Middle frontal gyrus (tissue), 1 donor: ENCODE results near the gene MED29.

Experiments used
- DNase-seq: peaks from one replicate; pipeline ENCODE4 v3.0.0-alpha.2; 2015; ENCODE audit warnings: low spot score; ENCODE audit errors: extremely low spot score

Gene MED29

DNA sequence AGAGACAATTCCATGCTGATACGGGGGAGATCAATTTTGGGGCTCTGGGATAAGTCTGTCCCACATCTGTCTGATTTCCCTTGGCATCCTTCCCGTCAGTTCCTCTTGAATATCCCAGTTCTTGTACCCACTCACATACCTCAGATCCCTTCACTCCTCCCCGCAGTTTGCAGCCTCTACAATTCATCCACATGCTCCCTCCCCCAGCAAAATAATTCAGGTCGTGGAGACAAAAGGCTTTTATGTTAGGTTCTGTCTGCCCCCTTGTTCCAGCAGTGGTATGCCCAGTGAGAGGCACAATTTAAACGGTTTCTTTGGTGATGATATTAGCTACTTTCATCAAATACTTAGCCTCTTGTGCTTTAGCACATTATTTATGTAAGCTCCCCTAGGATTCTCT is 35.0 kb downstream of the MED29 start:
- no peak for DNase-seq

DNA sequence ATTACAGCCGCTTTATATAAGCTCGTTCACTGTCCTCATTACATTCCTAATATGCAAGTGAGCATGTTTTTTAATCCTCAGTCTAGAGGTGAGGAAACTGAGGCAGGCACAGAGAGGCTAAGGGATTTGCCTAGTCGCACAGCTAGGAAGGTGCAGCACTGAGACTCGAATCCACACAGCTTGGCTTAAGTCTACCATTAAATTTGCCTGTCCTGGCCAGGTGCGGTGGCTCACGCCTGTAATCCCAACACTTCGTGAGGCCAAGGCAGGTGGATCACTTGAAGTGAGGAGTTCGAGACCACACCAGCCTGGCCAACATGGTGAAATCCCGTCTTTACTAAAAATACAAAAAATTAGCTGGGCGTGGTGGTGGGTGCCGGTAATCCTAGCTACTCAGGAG is 36.5 kb downstream of the MED29 start:
- no peak for DNase-seq

GRCh38 chr19:39428283-39429112 is 37.3 kb downstream of the MED29 start:
- DNase-seq, result no peak

DNA sequence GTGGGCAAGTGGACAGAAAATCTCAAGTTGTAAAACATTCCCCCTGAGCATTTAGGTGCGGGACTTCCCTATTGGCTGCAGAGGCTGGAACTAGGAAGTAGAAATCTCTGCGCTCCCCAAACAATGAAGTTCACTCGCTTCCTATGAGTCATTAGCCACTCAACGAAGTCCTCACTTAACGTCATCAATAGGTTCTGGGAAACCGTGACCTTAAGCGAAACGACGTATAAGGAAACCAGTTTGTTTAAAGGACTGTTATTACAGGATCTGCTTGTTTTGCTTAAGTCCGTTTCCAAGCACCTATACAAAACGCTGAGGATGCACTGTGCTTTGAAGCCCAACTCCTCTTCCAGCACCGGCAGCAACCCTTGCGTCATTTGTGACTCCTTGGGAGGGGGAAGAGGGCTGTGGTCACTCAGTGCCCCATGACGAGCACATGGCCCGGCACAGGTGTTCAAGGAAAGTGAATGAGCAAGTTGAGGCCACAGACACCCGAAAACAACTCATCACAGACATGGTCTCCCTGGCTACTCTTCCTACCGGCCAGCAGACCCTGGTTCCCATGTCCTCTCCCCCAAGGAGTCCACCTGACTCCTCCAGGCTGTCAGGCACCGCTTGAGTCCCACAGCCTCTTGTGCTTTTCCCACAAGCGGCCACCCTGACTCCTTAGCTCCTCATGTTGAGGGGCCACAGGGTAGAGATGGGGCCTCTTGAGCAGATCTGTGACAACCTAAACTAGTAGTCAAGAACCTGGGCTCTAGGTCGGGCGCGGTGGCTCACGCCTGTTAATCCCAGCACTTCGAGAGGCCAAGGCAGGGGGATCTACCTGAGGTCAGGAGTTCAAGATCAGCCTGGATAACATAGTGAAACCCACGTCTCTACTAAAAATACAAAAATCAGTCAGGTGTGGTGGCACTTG is 39.8 kb downstream of the MED29 start:
- DNase-seq, result no peak

DNA sequence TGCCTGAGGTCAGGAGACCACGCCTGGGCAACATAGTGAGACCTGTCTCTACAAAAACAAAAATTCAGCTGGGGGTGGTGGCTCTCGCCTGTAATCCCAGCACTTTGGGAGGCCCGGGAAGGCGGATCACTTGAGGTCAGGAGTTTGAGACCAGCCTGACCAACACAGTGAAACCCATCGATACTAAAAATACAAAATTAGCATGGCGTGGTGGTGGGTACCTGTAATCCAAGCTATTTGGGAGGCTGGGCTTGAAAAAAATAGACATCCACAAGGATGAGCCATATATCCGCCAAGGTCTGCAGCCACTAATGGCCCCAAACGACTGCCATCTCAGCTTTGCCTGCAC is 41.5 kb downstream of the MED29 start:
- no peak for DNase-seq

DNA sequence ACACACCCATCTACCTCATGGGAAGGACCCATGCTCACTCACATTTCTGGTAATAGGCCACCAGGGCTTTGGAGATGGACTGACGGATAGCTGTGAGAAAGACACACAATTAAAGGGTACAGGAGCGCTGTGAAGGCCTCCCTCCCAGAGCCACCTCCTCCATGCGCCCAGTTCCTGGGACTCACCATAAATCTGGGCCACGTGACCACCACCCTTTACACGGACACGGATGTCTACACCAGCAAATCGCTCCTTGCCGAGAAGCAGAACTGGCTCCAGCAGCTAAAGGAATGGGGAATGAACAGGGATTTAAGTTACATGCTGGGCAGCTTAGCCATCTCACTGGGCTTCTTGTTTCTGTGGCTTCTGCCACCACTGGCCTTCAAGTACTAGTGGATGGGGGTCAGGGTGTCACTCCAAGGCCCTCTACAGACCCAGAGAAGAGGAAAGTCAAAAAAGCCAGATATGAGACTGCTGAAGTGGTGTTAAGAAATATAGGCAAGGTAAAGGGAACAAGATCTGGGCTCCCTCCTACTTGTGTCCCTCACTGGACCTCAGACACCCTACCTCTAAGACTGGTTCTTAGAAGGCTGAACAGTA is 42.4 kb downstream of the MED29 start:
- no peak for DNase-seq

- no peak for DNase-seq
Measured at GRCh38 chr19:39434123-39435076, 43.2 kb downstream of the MED29 start.

DNA sequence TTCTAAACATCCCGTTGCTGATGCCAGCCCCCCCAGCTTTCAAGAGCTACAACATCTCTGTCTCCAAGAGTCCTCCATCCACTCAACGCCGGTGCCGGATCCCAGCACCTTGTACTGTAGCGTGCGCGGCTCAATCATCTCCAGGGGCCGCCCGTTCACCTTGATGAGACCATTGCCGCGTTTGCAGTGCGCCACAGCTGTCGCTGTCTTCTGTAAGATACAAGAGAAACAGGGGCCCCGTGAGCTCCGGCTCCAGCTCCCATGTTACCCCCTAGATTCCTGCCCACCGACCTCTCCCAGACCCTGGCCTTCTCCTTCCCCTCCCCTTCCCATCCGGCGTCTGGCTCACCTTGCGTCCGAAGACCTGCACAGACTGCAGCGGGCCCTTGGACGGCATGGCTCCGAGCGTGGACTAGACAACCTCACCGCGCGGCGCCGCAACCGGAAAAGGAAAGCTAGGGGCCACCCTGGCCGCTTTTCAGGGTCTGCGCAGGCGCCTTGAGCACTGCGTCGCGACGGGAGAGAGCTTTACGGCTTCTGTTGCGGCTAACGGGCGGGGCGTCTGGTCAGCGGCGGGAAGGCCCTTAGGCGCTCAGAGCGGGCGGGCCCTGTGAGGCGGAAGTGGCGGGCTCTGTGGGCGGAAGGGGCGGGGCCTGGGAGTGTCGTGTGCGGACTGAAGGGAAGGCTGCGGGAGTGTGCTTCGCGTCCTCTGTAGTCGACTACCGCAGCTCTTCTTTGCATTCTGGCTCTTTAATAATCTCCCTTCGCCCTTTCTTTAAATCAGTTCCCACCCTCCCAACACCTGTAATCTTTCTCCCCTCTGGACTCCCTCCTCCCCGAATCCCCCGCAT is 44.5 kb downstream of the MED29 start, which contains the start of gene RPS16:
Gene RPS16 (minus strand): TSS at position 451 of the 851 bp plus-strand sequence. CDS start 54 bp downstream, at position 397.
- peak; percentile 97 for DNase-seq

DNA sequence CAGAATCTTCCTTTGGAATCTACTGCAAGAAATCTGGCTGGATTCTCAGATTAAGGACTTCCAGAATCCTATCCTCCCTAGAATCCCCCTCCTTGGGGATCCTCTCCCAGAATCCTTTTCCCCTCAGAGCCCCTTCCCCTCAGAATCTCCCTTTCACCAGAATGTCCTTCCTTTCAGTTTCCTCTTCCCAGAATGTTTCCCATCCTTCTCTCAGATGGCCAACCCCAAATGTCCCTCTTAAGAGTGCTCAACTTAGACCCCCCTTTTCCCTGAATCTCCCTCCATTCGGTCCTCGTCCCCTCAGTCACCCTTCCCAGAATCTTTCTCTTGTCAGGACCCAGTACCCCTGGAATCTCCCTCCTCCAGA is 45.2 kb downstream of the MED29 start:
- DNase-seq, result no peak

- DNase-seq, result no peak
Measured at GRCh38 chr19:39438270-39438934, 47.2 kb downstream of the MED29 start.

DNA sequence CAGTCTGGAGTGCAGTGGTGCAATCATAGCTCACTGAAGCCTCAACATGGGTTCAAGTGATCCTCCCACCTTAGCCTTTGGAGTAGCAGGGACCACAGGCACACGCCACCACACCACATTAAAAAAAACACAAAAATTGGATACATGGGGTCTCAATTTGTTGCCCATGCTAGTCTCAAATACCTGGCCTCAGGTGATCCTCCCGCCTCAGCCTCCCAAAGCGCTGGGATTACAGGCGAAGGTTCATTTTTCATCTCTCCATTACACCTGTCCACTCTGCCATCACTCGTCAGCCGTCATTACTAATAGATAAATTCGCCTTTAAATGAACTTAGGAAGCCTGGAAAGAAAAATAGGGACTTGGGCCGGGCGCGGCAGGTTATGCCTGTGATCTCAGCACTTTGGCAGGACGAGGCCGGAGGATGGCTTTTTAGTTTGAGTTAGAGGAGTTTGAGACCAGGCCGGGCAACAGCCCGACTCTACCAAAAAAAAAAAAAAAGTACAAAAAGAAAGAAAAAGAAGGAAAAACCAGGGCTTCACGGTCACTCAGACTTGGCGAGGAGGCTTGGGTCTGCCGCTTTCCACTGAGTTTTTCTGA is 53.5 kb downstream of the MED29 start:
- DNase-seq, result no peak

- DNase-seq, result peak; percentile 93
Measured at GRCh38 chr19:39445196-39446111, 54.3 kb downstream of the MED29 start, which contains the start of gene SUPT5H. Gene SUPT5H (plus strand): TSS chr19:39445582. CDS start chr19:39445891, 309 bp downstream.

DNA sequence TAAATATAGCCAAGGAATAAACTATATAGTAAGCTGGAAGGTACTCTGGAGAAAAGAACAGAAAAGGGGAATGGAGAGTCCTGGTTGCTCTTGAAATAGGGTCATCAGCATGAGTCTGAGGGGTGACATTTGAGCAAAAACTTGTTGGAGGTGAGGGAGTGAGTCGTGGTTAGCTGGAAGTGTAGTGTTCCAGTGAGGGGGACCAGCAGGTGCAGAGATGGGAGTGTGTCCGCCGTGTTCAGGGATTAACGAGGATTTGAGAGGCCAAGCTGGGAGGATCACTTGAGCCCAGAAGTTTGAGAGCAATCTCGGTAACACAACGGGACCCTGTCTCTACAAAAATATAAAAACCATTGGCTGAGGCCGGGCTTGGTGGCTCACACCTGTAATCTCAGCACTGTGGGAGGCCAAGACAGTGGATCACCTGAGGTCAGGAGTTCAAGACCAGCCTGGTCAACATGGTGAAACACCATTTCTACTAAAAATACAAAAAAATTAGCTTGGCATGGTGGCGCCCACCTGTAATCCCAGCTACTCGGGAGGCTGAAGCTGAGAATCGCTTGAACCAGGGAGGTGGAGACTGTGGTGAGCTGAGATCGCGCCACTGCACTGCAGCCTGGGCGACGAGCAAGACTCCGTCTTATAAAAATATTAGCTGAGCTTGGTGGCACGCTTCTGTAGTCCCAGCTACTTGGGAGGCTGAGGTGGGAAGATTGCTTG is 55.3 kb downstream of the MED29 start:
- DNase-seq, result no peak

GRCh38 chr19:39448271-39448670 is 57.1 kb downstream of the MED29 start:
- no peak for DNase-seq

DNA sequence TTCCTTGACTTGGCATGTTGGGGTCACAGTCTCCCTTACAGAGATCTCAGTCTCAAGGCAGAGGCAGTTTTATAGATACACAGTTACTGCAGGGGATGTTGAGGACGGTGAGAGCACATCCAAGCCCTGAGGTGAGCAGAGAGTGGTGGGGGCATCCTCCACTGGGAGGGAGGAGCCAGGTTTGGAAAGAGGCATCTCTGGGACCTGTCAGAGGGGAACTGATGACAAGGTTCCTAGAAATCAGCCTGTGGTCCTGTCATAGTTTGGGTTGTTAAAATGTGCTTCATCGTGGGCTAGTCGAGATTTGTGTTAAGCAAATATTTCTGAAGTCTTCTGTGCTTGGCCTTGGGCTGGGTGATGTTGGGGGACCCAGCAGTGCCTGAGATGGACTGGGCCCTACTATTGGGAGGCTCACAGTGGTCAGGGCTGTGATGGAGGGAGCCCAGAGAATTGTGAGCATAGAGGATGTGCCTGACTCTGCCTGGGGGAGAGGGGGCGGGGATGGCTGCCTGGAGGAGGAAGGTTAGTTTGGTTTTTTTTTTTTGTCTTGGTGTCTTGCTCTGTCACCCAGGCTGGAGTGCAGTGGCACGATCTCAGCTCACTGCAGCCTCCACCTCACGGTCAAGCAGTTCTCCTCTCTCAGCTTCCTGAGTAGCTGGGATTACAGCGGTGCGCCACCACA is 58.1 kb downstream of the MED29 start:
- no peak for DNase-seq
